Endothelial cell of hepatic sinusoid (primary cell): ENCODE data around the gene HDAC4.

Experiments used
- in situ Hi-C: cut with HindIII; loops from 2 replicates; pipeline ENCODE4 v1.10.0; 2017; ENCODE audit warnings: low sequenced_read_pairs

Gene HDAC4

GRCh38 chr2:239400596-239401066 is at the start of gene HDAC4:
Gene HDAC4 (minus strand): TSS chr2:239401020. CDS start chr2:239352699, 48,321 bp downstream.
- in situ Hi-C loops: no loop called here

DNA sequence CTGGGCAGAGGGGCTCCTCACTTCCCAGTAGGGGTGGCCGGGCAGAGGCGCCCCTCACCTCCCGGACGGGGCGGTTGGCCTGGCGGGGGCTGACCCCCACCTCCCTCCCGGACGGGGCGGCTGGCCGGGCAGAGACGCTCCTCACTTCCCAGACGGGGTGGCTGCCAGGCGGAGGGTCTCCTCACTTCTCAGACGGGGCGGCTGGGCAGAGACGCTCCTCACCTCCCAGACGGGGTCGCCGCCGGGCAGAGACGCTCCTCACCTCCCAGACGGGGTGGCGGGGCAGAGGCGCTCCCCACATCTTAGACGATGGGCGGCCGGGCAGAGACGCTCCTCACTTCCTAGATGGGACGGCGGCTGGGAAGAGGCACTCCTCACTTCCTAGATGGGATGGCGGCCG is 48.6 kb upstream of the HDAC4 start:
- in situ Hi-C loops: loop anchor here (10.0 kb wide), 1 partner anchor 55 kb away; no protein-coding TSS in a partner anchor

DNA sequence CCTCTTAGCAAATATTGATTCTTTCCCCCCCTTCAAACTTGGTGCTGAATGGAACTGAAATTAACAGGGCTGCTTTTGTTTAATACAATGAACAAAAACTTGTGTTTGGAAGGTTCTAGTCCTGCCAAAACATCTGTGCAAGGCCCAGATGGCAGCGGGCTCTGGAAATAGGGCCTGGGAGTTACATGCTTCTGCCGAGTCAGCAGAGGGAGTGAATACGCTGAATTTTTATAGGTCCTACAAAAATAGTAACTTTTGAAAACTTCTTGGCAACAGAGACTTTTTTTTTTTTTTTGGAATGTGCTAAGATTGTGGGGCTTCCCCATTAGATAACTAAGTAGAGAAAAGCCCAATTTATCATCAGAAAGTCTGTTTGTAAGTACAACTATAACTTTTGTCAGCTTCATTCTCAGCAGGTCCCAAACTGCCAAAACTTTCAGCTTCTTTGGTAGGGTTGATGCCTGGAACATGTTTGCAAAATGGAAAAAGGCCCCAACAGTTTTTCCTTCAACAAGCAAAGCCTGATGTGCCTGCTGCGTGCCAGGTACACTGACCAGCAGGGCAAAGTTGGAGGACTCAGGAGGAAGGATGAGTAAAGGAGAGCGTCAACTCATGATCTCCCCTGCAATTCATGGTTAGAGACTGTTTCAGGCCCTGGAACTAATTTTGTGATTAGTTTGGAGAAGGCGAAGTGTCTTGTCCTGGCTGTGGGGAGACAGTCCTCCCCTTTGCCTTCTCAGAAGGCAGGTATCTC is 45.1 kb upstream of the HDAC4 start:
- in situ Hi-C loops: loop anchor here (10.0 kb wide), 1 partner anchor 59 kb away; no protein-coding TSS in a partner anchor

- in situ Hi-C loops: loop anchor here (10.0 kb wide), 1 partner anchor 60 kb away; no protein-coding TSS in a partner anchor
These were observed 44.1 kb upstream of the HDAC4 start for GRCh38 chr2:239444626-239445577.

DNA sequence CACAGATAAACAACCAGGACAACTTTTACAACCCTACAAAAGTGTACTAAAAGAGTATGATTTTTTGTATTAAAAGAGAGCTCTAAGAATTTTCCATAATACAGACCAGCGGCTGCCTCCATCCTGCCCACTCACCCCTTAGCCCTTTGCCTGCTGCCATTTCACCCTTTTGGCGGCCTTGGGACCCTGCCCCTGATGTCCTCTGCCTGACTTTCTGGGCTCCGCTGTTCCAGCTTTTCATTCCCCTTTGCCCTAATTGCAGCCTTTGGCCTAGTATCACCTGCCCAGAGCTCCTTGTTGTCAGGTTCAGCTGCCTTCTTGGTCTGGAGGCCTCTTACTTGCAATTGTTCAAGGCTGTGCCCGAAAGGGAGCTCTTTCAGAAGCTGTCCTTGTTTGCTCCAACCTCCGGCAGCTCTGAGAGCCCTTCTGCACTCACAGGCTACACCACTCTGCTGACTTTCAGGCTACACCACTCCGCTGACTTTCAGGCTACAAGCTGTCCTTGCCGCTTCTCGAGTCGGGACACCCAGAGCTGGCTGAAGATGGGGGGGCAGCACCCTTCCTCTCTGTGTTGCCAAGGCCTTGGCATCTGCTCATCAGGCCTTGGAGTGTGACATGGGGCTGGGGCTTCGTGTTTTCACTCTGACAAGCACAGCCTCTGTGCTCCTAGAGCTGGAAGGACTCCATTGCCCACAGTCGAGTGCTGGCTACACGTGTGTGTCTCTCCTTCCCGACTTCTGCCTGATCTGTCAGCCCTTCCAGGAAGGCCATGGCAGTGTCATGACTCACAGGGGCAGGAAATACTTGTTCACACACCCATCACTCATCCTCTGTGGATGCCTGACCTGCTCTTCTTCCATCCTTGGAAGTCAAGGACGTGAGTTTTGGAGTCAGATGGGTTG is 43.1 kb upstream of the HDAC4 start:
- in situ Hi-C loops: loop anchor here (10.0 kb wide), 1 partner anchor 61 kb away; no protein-coding TSS in a partner anchor

DNA sequence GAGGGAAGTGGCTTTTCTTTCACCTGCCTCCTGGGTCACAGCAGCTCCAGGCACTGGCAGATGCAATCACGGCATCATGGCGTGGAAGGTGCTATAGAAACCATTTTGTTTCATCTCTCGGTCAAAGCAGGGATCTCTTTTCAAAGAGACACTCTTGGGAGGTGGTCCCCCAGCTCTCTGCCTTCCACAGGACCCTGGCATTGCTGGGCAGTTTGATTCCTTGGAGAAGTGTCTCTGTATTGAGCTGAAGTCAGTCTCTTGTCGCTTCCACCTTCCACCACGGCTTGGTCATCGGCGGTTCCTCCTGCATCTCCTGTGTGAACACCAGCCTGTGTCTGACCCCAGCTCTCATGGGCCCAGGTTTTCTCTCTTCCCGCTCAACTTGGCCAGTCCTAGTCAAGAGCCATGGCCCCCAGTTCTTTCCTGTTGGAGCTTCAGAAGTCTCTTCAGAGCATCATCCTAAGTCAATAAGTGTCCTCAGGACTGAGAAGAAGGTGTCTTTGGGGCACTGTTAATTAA is 42.3 kb upstream of the HDAC4 start:
- in situ Hi-C loops: loop anchor here (10.0 kb wide), 1 partner anchor 62 kb away; no protein-coding TSS in a partner anchor

- in situ Hi-C loops: loop anchor here (10.0 kb wide), 1 partner anchor 63 kb away; no protein-coding TSS in a partner anchor
These were observed 41.4 kb upstream of the HDAC4 start for GRCh38 chr2:239442192-239442591.

- in situ Hi-C loops: loop anchor here (10.0 kb wide), 1 partner anchor 63 kb away; no protein-coding TSS in a partner anchor
These were observed 40.6 kb upstream of the HDAC4 start for GRCh38 chr2:239441261-239442078.

DNA sequence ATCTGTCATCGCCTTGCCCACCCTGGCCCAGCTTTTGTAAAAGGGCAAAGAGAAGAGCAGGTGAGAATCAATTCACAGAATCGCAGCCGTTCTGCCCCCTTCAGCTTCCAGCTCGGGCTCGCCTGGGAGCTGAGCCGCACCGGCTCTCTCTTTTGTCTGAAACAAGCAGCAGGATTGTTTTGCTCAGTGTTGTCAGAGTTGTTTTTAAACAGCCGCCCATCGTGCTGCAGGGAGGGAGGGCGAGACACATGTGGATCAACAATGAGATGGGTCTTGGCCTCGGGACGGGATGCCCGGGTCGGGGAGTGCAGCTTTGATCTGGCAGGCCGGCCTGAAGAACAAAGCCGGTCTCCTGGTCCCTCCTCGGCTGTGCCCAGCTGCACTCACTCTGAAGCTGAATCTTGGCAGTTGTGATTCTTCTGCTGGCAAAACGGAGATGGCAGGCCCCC is 39.7 kb upstream of the HDAC4 start:
- in situ Hi-C loops: loop anchor here (10.0 kb wide), 1 partner anchor 64 kb away; no protein-coding TSS in a partner anchor

DNA sequence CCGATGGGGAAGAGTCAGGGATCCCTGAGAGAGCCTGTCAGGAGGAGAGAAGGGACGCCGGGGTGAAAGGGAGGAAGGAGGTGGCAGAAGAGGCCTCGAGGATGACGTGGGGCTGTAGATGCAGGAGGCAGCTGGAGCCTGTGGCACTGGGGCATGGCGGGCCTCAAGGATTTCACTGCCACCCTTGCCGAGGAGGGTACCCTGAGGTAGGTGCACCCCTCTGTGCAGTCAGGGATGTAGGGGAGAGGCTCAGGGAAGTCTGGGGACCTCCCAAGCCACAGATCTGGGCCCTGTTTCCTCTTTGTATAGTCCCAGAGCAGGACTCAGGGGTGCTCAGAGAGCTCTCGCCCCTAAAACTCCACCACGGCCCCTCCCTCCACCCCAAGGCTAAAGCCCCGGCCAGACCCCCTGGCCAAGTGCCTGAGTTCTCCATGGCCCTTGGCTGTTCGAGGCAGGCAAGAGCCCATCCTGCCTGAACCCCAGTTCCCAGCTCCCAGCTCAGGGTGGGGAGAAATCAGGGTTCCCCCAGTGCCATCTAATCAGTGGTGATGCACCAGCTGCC is 39.0 kb upstream of the HDAC4 start:
- in situ Hi-C loops: loop anchor here (10.0 kb wide), 1 partner anchor 65 kb away; no protein-coding TSS in a partner anchor

GRCh38 chr2:239438995-239439753 is 38.4 kb upstream of the HDAC4 start:
- in situ Hi-C loops: no loop called here

- in situ Hi-C loops: no loop called here
These were observed 37.5 kb upstream of the HDAC4 start for GRCh38 chr2:239438368-239438767.

GRCh38 chr2:239436669-239437335 is 36.0 kb upstream of the HDAC4 start:
- in situ Hi-C loops: no loop called here

DNA sequence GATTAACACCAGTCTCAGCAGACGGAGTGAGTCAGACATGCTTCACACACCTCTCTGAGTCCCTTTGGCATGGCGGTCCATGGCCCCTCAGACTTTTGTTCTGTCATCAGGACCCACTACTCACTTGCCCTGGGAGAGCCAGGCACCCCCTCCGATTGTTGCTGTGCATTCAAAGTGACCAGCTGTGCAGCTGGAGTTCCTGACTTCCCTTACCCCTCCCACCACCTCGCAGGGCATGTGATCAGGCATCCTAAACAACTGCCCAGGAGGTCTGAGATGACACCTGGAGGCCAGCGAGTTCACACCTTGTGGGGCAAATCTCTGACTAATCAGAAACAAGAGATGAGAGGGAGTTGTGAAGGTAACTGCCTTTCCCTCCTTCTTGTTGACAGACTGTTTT is 35.3 kb upstream of the HDAC4 start:
- in situ Hi-C loops: no loop called here

DNA sequence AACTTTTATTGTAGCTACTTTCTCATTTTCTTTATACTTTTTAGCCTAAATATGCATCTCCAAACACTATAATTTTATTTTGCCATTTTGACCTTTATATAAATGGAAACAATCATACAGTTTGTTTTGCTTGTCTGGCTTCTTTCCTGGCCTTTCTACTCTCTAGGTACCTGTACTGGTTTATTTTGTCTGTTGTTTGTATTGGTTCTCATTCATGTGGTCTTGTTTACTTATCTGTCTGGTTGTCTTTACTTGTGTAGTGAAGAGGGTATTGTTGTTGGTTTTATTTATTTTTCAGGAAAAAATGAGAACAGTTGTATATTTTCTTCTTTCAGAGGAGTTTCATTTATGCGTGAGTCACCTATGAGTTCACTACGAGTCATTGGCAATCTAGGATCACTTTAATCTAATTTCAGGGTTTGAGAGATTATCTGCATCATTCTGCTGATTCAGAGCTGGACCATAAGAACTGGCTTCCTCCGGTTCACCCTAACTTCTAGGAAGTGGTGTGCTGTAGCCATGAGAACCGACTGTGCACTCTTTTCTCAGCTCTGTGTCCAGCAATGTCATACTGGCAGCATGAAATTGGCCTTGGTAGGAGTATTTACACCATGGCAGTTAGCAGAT is 33.1 kb upstream of the HDAC4 start:
- in situ Hi-C loops: loop anchor here (5.0 kb wide), 1 partner anchor 37 kb away; no protein-coding TSS in a partner anchor

DNA sequence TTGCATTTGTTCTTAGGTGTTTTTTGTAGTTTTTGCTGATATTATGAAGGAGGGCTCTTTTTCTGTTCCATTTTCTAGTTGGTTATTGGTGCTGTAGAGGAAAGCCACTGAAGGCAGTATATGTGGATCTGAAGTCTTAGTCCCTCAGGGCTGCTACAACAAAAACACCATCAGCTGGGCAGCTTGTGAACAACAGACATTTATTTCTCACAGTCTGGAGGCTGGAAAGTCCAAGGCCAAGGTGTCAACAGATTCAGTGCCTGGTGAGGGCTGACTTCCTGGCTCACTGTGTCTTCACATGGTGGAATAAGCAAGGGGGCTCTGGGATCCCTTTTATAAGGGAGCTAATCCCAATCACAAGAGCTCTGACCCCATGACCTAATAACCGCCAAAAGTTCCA is 31.4 kb upstream of the HDAC4 start:
- in situ Hi-C loops: loop anchor here (5.0 kb wide), 1 partner anchor 35 kb away; no protein-coding TSS in a partner anchor

- in situ Hi-C loops: loop anchor here (5.0 kb wide), 1 partner anchor 34 kb away; no protein-coding TSS in a partner anchor
These were observed 30.7 kb upstream of the HDAC4 start for GRCh38 chr2:239431536-239431935.
